HG03097 (cell line): ENCODE results near the gene SCNN1G.

ENCODE experiments used
- ATAC-seq: cut with Tn5 transposase; IDR thresholded peaks from one replicate; pipeline ENCODE4 v1.9.1; 2021; ENCODE audit not compliant: unreplicated experiment, low FRiP score

The SCNN1G gene

GRCh38 chr16:23195366-23195978 is 12.9 kb downstream of the SCNN1G start:
- no peak for ATAC-seq

GRCh38 chr16:23196539-23196938 is 14.0 kb downstream of the SCNN1G start:
- no peak for ATAC-seq

GRCh38 chr16:23202166-23202565 is 19.6 kb downstream of the SCNN1G start:
- ATAC-seq, result no peak

GRCh38 chr16:23206986-23207385 is 24.4 kb downstream of the SCNN1G start:
- ATAC-seq, result no peak

- ATAC-seq, result no peak
Observed at GRCh38 chr16:23207485-23207884, 24.9 kb downstream of the SCNN1G start.

GRCh38 chr16:23209606-23210005 is 27.1 kb downstream of the SCNN1G start:
- no peak for ATAC-seq

GRCh38 chr16:23213831-23214230 is 31.3 kb downstream of the SCNN1G start:
- no peak for ATAC-seq

GRCh38 chr16:23214796-23215195 is 32.3 kb downstream of the SCNN1G start:
- no peak for ATAC-seq

- ATAC-seq, result no peak
Observed at GRCh38 chr16:23215435-23215834, 32.9 kb downstream of the SCNN1G start.

GRCh38 chr16:23216658-23217246 is 34.2 kb downstream of the SCNN1G start:
- no peak for ATAC-seq

- no peak for ATAC-seq
Observed at GRCh38 chr16:23217646-23218045, 35.1 kb downstream of the SCNN1G start.

- no peak for ATAC-seq
Observed at GRCh38 chr16:23222929-23223328, 40.4 kb downstream of the SCNN1G start.

GRCh38 chr16:23223368-23223767 is 40.8 kb downstream of the SCNN1G start:
- ATAC-seq, result no peak

GRCh38 chr16:23225109-23225508 is 42.6 kb downstream of the SCNN1G start:
- ATAC-seq, result no peak

GRCh38 chr16:23225634-23226033 is 43.1 kb downstream of the SCNN1G start:
- ATAC-seq, result no peak

- ATAC-seq, result no peak
Observed at GRCh38 chr16:23227529-23227928, 45.0 kb downstream of the SCNN1G start.

- ATAC-seq, result no peak
Observed at GRCh38 chr16:23229714-23230113, 47.2 kb downstream of the SCNN1G start.

- ATAC-seq, result no peak
Observed at GRCh38 chr16:23232806-23233205, 50.3 kb downstream of the SCNN1G start.

GRCh38 chr16:23235176-23235575 is 52.6 kb downstream of the SCNN1G start:
- no peak for ATAC-seq

- ATAC-seq, result no peak
Observed at GRCh38 chr16:23236983-23237382, 54.4 kb downstream of the SCNN1G start.

GRCh38 chr16:23240994-23241393 is 58.4 kb downstream of the SCNN1G start:
- no peak for ATAC-seq

GRCh38 chr16:23244122-23244521 is 61.6 kb downstream of the SCNN1G start:
- no peak for ATAC-seq

GRCh38 chr16:23245268-23245667 is 62.7 kb downstream of the SCNN1G start:
- ATAC-seq, result no peak
